Amniotic epithelial cell (primary cell): ENCODE data around the gene GPR89A.
"Not testable (repeated sequence)": the region's sequence is repeated elsewhere in the genome, so short reads cannot be mapped to it uniquely, and the experiment has no call there.

Experiments
- DNase-seq: peaks from one replicate; pipeline ENCODE4 v3.0.0-alpha.2; 2010; ENCODE audit warnings: low read depth

The GPR89A gene

DNA sequence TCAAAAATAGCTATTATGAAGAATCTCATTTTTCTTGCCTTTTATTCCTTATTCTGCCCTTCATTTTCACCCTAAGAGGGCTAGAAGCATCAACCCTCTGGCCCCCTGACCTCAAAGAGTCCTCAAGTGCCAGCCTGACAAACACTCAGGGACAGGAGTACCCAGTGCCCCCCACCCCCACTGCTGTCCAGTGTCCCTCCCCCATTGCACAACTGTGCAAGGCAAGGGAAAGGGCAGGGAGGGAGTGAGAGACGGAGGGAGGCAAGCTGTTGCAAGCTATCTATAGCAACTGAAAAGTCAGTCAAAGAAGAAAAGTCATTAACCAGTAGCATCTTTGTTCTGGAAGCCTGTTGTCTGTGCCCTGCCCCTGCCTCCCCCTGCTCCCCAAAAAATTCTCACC lies 78.3 kb downstream of the GPR89A start:
- DNase-seq, result not testable (repeated sequence)

DNA sequence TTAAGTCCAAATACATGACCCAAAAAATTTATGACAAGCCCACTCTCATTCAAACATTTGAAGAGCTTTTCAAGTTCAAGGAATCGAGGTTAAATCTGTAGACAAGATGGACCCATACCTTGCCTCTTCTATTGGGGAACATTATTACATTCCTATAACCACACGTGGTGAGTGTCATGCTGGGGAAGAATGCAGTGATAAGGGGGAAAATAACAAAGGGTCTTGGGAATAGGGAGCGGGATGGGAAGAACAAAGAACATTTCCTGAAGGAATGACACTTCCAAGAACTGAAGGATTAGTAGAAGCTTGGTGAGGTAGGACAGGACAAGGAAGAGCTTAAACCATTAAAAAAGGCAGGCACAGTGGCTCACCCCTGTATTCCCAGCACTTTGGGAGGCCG lies 80.5 kb downstream of the GPR89A start:
- no peak for DNase-seq

DNA sequence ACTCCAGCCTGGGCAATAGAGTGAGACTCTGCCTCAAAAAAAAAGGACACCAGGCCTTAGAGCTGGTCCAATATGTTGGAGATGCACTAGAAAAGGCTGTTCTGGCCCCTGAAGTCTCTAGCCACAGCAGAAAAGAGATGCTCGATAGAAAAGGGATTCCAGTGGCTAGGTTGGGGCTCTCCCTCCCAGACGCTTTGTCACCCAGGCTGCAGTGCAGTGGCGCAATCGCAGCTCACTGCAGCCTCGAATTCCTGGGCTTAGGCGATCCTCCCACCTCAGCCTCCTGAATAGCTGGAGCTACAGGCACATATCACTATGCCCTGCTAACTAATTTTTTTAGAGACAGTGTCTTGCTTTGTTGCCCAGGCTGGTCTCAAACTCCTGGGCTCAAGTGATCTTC lies 81.1 kb downstream of the GPR89A start:
- DNase-seq, result no peak

DNA sequence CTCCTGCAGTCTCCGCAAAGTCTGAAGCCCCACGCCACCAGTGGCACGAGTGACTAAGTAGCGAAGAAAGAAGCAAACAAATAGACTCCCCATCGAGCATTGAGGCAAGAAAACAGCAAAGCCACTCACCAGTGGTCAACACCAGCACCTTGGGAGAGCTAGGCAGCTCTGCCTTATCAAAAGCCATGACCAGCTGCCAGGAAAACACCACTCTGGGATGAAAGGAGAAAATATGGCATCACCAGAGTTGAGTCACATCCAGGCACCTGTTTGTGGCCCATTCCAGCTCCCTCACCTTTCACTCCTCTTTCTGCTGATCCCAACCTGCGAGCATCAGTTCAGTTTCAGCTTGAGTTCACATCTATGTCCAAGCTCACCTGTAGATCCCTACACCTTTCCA lies 82.1 kb downstream of the GPR89A start:
- no peak for DNase-seq

DNA sequence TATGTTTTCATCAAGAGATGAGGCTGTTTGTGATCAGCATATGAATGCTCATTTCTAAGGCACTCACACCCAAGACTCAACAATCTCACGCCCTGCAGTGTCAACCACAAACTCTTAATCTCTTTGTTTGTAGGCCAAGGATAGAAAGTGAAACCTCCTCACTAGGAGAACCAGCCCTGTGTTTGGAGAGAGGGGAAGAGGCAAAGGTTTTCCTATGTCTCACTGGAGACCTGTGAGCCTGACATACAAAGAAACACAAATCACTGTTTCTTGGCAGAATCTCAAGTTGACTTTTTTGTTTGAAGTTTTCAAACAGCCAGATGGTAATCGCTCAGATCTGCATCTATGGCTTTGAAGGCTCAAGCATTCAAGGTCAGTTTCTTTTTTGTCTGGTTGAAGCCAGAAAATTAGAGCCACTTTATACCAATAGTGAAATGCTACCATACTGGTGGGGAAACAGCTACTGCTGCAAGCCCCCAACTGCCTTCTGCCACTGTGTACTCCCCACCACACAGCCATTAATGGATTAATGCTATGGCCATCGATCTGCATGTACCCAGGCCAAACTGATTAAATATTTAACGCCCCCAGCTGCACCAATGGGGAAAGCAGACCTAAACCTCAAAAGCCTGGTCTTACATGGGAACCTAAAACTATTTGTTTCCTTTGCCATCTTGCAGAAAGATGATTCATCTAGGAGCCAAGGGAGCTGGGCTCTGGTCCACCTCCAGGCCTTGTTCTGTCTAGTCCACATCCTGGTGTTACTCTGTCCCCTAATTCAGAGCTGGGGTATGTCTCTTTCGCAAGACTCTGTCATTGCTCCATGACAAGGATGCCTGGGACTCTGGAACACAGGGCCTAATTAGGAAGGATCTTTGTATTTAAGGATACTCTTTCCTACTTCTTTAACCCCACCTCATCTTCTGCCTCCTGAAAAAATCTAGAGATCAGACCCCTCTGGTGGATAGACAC lies 83.1 kb downstream of the GPR89A start:
- peak; percentile 64 for DNase-seq

DNA sequence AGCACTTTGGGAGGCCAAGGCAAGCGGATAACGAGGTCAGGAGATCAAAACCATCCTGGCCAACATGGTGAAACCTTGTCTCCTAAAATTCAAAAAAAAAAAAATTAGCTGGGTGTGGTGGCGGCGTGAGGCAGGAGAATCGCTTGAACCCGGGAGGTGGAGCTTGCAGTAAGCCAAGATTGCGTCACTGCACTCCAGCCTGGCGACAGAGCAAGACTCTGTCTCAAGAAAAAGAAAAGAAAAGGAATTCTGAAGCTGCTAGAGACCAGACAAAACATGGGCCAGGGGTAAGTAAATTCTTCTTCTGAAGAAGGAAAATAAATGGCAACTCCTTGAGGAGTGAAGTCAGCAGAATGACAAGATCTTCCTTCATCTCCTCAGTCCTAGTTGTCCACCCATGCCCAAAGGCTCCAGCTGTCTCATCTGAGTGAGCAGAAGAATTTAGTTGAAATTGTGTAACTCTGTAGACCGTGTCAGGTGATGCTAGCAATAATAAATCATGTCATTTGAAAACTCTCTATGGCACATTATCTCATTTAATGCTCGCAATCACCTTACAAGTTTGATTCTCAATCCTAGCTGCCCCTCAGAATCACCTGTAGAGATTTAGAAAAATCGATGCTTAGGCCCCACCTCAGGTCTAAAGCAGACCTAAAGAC lies 85.1 kb downstream of the GPR89A start:
- DNase-seq, result peak; percentile 12

DNA sequence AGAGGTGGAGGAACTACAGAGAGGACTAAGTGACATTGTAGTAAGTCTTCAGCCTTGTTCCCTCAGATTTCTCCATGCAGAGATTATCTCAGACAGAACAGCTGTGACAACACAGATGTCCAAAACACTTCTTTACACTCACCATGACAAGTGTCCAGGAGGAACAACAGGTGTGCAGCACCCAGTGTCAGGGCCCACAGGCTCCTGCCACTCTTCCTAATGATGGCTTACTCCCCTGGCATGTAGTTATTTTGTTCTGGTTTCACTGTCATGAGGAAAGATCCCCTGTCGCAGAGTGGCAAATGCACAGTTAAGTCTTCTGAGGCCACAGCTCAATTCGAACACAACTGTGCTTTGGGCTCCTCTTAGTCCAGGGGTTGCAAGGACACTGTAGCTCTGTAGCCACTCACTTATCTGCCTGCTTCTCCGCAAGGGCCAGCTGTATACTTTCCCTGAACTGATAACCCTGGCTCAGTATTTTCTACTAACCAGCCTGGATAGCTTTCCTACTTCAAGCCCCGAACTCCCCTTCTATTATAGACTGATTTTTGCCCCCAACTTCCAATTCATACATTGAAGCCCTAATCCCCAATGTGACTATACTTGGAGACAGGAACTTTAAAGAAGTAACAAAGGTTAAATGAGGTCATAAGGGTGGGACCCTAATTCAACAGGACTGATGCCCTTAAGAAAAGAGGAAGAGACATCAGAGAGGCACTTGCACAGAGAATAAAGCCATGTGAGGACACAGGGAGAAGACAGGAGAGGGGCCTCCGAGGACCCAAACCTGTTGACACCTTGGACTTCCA lies 88.2 kb downstream of the GPR89A start:
- DNase-seq, result no peak

DNA sequence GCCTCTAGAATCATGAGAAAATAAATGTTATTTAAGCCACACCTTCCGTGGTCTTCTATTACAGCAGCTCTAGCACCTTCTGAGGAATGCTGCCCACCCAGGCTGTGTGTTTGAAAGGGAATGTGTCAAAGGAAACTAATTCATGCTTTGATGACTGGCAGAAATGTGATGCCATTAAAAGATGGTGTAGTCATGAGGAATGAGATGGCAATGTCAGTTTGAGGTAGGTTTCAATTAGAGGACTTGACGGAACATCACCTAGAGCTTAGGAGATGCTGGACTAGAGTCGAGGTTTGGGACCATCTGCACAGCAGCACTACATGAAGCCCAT lies 88.8 kb downstream of the GPR89A start:
- no peak for DNase-seq

DNA sequence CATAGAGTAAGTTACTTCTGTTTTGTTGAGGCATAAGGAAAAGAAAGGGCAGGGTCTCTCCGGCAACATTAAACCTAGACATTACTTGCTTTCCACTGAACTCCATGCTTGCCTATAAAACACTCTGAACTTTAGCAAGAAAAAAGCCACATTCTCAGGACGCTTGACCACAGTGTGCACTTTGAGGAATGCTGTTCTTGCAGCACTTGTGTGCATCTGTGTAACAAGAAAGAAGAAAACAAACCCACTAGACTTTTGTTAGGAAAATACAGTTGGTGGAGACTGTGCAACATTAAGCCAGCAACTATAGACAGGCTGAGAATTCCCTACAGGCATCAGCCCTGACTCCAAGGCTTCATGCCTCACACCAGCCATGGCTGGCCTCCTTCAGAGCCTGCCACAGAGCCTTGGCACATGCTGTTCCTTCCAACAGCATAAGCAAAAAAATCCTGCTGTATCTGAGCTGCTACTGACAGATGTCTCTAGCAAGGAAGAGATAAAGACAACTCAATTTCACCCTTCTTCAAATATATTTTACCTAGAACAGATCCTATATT lies 93.6 kb downstream of the GPR89A start:
- peak; percentile 40 for DNase-seq

DNA sequence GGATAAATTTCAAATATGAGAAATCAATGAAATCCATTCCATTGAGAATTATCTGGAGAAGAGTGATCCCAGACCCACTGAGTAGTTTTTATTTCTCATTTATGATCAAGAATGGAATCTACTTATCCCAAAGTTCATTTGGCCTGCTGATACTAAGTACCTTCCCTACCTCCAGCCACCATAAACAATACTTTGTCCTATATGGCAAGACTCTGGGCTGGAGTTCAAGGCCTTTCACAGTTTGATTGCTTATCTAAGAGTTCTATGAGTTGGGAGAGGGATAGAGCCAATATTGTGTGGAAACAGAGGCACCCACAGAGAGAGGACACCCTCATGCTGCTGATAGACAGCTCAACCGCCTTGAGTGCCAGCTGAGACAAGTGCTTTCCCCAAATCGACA lies 94.3 kb downstream of the GPR89A start:
- no peak for DNase-seq

DNA sequence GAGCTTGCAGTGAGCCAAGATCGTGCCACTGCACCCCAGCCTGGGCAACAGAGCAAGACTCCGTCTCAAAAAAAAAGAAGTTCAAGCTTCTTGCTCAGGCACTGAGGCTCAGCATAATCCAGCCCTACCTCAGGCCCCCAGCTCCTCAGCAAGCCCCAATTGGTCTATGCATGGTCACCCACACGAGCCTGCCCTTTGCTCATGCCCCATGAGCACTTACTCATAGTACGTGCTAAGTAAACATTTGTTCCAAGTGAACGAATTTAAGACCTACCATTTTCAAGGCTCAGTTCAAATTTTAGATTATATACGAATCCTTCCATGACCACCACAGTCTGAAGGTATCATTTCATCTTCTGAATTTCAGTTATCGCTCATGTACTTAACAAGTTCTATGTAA lies 95.0 kb downstream of the GPR89A start:
- no peak for DNase-seq

DNA sequence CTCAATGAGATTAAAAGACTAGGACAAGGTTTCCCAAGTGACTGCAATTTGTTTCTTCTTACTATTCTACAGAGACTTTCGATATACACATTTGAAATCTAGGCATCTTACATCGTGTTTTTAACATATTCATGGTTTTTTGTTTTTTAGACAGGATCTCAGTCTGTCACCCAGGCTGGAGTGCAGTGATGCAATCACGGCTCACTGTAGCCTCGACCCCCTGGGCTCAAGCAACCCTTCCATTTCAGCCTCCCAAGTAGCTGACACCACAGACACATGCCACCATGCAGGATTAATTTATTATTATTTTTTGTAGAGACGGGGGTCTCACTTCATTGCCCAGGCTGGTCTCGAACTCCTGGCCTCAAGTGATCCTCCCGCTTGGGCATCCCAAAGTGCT lies 97.8 kb downstream of the GPR89A start:
- DNase-seq, result no peak

DNA sequence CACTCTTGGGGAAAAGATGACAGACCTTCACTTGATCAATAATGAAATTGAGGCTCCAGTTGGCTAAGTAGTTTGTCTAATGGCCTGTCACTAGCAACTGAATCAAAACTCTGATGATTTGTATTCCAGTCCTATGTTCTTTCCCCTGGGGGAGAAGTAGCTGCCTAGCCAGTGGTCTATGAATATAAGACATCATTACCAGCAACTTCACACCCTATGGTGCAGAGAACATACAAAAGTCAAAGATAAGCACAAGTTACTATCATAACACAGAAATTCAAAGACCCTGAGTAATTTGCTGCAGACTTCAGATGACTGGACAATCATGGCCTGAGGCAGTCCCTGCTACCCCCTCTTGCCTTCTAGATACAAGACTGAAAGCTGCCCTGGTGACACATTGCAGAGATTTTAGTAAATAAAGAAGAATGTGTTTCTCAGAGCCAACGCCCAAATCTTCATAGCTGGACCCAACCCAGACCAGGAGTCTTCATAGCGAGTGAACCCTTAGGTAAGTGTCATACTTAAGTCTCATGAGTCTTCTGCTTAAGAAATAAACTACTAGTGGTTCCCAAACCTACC lies 98.4 kb downstream of the GPR89A start:
- no peak for DNase-seq

DNA sequence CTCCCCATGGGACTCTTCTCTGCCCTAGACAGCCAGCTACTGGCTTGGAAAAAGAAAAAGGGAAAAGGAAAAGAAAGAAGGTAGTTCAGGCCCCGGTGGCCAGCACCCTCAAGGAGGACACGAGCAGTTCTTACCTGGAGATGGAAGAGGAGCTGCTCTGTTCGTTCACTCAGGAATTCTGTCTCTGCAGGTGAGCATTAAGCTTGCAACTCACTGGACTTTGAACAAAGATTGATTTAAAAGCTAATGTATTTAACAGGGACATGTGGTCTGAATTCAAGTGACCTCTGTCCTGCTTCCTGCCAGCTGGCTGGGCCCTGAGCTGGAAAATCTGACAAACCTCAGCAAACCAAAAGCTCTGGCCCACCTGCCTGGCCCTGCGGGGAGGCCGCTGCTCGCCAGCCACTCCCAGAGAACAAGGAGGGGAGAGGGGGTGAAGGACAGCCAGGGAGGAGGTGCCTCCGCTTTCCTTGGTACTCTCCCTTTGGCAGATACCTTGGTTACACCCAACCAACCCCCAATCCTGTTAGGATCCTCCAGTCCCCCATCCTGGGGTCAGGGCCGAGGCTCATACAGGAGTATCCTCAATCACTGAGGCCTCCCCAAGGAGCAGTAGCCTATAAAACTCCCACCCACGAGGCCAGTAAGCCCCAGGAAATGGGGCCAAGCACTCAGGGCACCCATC lies 99.5 kb downstream of the GPR89A start, which contains the start of gene PDZK1:
Gene PDZK1 (minus strand): TSS at position 186 of the 685 bp plus-strand sequence. CDS start 19,347 bp downstream, outside the sequence.
- DNase-seq, result no peak

DNA sequence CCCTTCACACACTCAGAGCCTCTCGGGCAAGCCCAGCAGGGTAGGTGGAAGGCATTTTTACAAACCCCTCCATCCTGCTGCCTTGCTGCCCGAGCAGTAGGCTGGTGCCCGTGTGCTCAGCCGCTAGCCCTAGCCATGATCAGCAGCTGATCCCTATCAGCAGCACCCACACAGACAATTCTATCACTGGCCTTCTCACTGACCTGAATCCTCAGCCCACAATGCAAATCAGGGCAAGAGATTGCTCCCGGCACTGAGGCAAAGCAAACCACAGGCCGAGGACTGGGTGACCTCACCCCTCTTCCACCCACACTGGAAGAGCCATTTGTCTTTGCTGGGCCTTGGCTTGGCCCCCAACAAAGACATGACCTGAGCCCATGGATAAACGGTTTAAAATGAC lies 100.3 kb downstream of the GPR89A start:
- DNase-seq, result peak; percentile 53

DNA sequence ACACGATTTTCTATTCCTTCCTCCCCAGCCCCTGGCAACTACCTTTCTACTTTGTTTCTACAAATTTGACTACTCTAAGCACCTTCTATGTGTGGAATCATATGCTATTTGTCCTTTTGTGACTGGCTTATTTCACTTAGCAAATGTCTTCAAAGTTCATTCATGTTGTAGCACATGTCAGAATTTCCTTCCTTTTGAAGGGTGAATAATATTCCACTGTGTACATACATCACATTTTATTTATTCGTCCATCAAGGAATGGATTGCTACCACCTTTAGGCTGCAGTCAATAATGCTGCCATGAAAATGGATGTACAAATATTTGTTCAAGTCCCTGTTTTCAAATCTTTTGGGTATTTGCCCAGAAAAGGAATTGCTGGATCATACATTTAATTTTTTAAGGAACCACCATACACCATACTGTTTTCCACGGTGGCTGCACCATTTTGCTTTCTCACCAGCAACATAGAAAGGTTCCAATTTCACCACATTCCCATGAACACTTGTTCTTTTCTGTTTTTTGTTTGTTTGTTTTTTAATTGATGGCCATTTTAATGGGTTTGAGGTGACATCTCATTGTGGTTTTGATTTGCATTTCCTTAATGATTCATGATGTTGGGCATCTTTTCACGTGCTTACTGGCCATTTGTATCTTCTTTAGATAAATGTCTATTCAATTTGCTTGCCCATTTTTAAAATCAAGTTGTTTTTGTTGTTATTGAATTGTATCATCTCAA lies 102.7 kb downstream of the GPR89A start:
- no peak for DNase-seq

DNA sequence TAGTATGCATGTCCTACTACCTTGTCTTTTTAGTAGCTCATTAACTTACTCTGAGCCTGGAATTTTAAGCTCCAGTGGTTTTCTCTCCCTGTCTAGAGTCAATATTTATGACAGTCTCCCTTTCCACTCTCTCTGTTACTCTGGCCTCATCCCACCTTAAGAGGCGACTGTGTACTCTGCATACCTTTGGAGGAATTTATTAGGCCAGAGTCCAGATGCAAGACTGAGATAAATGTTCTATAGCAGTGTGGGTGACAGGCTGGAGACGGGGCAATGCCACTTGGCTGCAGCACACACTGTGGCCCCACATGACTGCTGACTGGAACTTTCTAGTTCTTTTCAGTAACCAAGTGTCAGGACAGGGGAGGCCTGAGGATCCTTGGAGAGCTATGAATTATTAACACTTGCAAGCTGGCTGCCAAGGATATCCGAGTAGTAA lies 103.4 kb downstream of the GPR89A start:
- DNase-seq, result no peak

DNA sequence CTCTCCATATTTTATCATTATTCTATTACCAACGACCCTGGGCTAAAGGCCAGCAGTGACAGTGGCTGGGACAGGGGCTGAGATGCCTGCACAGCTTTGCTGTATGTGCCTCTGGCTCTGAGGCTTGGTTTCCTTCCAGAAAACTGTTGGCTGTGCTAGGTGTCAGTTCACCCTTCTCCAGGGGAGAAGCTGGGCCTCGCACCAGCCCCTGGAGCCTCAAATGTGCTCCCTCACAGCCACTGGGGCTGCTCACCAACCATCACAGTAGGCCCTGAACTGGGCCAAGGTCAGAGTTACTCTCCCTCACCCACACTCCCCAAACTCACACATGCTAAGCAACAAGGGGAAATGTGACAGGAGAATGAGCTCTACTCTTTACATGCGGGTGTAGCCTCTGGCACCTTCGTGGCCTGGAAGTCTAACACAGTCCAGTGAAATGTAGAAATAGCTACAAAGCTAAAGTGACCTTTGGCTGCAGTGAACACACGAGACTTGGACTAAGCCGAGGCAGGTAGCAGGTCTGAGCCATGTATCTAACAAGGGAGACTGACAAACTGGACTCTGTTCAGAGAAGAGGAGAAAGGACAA lies 106.8 kb downstream of the GPR89A start:
- DNase-seq, result no peak

DNA sequence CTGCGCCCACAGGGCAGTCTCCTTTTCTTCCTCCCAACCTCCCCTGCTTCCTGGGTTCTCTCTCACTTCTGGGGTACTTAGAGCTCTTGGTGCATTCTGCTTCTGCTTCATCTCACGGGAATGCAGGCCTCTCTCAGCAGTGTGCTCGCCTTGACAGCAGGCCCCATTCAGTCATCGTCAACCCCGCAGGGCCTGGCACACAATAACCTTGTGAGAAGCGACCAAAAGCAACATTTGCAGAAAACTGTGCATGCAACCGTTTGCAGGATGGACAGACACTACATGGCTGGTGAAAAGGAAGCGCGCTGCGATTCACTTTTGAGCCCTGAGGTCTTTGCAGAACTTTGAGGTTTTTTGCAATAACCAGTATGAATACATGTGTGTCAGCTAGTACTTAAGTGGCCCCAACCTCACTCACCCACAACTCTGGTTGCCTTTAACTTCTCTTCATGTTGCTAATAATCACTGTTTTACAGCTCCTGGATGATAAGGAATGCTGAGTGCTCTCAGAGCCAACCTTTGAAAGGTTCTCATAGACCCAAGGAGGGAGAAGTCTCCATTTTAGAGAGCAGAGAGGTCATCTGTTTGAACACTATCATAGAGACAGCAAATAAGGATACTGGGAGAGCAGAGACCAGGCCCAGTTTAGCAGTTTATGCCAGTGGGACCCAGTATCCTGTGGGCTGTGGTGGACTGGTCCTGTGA lies 109.0 kb downstream of the GPR89A start:
- DNase-seq, result no peak
